Thoracic aorta (tissue), 2 donors: ENCODE results near the gene ABCC2. TPM values are rescaled to one million over a fixed set of nuclear protein-coding genes. Genes with fewer than 3 reads are reported as not detected.

ENCODE experiments used
- ATAC-seq: fragments of 150-250 bp; one replicate; pipeline ENCODE4 v1.8.0; 2017; ENCODE audit warnings: low read depth; ENCODE audit not compliant: insufficient number of reproducible peaks, low FRiP score
- DNase-seq: peaks from one replicate; pipeline ENCODE4 v3.0.0-alpha.2; 2020; ENCODE audit warnings: low spot score
- H3K27ac ChIP-seq, 2 donors: fragments of 200-600 bp; sonication (generic); 1 replicate in 1 of 2; 2 replicates in 1 of 2; pipeline ENCODE4 v1.5.1; 2016; ENCODE audit warnings: mild to moderate bottlenecking in 2 of 2, moderate library complexity in 2 of 2
- H3K27me3 ChIP-seq: fragments of 200-600 bp; sonication (generic); replicated peaks from 2 replicates; pipeline ENCODE4 v1.6.0; 2016; ENCODE audit warnings: mild to moderate bottlenecking; ENCODE audit not compliant: insufficient read depth
- H3K36me3 ChIP-seq: fragments of 200-600 bp; sonication (generic); one replicate; pipeline ENCODE4 v1.5.1; 2016
- H3K4me1 ChIP-seq, 2 donors: fragments of 200-600 bp; sonication (generic); 1 replicate in 1 of 2; 2 replicates in 1 of 2; pipeline versions ENCODE4 v1.5.1 to v1.6.0; 2016; ENCODE audit warnings: low read depth in 2 of 2, mild to moderate bottlenecking in 1 of 2; ENCODE audit not compliant: control insufficient read depth in 1 of 2
- H3K4me3 ChIP-seq: fragments of 200-600 bp; sonication (generic); 2 replicates; pipeline ENCODE4 v1.5.1; 2016; ENCODE audit warnings: mild to moderate bottlenecking
- H3K9me3 ChIP-seq: fragments of 200-600 bp; sonication (generic); 2 replicates; pipeline ENCODE4 v1.5.1; 2016
- total RNA-seq, 2 donors: library from RNA; depleted of rRNA; stranded (reverse); fragments of >200 nt; gene quantifications; one replicate each; pipeline versions ENCODE4 v1.1.0 to v1.2.3, GENCODE V29; 2016
- TF ChIP-seq, protein P1 (sequence below): fragments of 200-600 bp; sonication (generic); IDR thresholded peaks from one replicate; pipeline ENCODE4 v1.5.1; 2019; ENCODE audit warnings: antibody characterized with exemption

The ABCC2 gene
- total RNA-seq, 2 donors from 2014 or later = 0.71 to 1.2 TPM

DNA sequence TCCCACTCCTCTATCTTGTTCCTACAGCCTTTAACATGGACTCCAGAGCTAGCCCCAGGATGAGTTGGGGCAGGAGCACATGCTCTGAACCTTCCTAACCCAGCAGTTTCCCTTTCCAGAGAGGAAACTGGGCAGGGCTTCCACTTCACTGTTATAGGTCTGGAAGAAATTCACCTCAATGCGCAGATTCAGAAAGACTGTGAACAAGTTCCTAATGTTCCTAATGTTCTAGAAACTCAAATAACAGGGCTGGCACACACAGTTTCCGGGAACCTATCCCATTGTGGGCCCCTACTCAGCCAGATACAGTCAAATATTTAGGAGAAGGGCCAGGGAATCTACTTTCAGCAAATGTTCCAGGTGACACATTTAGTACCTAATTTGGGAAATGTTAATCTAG, 29.7 kb downstream of the ABCC2 start:
- Histone ChIP-seq H3K27me3 (no peaks in the 10 kb centered on the region), H3K36me3 (no peaks in the 10 kb centered on the region), H3K4me3 (no peak overlapping the region), H3K9me3 (no peaks in the 10 kb centered on the region), H3K27ac (no peak overlapping the region), H3K4me1 (no peaks in the 10 kb centered on the region)
- TF ChIP-seq, protein P1, sequence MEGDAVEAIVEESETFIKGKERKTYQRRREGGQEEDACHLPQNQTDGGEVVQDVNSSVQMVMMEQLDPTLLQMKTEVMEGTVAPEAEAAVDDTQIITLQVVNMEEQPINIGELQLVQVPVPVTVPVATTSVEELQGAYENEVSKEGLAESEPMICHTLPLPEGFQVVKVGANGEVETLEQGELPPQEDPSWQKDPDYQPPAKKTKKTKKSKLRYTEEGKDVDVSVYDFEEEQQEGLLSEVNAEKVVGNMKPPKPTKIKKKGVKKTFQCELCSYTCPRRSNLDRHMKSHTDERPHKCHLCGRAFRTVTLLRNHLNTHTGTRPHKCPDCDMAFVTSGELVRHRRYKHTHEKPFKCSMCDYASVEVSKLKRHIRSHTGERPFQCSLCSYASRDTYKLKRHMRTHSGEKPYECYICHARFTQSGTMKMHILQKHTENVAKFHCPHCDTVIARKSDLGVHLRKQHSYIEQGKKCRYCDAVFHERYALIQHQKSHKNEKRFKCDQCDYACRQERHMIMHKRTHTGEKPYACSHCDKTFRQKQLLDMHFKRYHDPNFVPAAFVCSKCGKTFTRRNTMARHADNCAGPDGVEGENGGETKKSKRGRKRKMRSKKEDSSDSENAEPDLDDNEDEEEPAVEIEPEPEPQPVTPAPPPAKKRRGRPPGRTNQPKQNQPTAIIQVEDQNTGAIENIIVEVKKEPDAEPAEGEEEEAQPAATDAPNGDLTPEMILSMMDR = no peak
- no peak for ATAC-seq
- no peak for DNase-seq

DNA sequence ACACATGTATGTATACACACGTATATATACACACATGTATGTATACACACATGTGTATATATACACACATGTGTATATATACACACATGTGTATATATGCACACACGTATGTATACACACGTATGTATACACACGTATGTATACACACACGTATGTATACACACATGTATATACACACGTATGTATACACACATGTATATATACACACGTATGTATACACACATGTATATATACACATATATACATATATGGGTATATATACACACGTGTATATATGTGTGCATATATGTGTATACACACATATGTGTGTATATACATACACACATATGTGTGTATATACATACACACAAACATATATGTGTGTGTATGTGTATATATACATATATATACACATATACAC, 31.7 kb downstream of the ABCC2 start:
- Histone ChIP-seq H3K27me3 (no peaks in the 10 kb centered on the region), H3K4me1 (no peaks in the 10 kb centered on the region), H3K9me3 (no peaks in the 10 kb centered on the region), H3K27ac (no peak overlapping the region), H3K36me3 (no peaks in the 10 kb centered on the region), H3K4me3 (no peak overlapping the region)
- DNase-seq (no peak), ATAC-seq (no peak)
- TF ChIP-seq, protein P1 = no peak

DNA sequence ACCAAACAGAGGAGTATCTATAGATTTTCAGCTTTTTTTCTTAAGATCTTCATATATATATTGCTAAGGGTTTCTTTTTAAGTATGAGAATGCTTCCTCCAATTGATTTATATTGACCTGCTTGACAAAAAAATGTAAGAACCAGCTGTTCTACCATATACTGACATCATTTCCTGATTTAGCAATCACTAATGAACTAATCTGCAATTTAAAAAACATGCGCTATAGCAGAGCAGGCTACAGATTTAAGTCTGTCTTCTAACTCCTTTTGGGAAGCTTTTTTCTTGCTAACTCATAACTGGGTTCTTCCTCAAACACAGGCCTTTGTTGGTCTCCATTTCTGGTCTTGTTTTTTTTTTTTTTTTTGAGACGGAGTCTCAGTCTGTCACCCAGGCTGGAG, 33.2 kb downstream of the ABCC2 start:
- no peak overlapping the region for H3K27ac ChIP-seq
- no peaks in the 10 kb centered on the region for H3K9me3 ChIP-seq
- H3K36me3 ChIP-seq = no peaks in the 10 kb centered on the region
- H3K4me1 ChIP-seq = no peaks in the 10 kb centered on the region
- H3K27me3 ChIP-seq = no peaks in the 10 kb centered on the region
- ATAC-seq = no peak
- no peak overlapping the region for H3K4me3 ChIP-seq
- TF ChIP-seq, protein P1 = no peak
- DNase-seq = no peak

DNA sequence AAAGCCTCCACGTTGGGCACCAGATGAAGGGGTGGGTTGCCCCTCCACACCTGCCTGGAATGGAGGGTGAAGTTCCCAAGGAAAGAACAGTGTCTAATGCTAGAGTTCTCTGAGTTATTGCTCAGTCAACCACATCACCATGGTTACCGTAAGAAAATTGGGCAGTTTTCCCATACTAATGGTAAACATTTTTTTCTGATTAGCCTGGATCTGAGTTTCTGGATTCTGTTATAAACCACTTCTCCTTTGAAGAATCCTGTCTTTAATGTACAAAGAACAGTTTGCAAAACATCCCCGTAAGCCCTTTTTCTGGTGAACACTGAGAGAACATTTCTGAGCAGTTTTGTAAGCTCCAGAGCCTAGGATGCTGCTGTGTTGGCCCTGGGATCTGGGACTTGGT, 45.5 kb downstream of the ABCC2 start:
- Histone ChIP-seq H3K27ac (no peak overlapping the region), H3K4me3 (no peak overlapping the region), H3K27me3 (no peaks in the 10 kb centered on the region), H3K36me3 (no peaks in the 10 kb centered on the region), H3K4me1 (no peaks in the 10 kb centered on the region), H3K9me3 (no peaks in the 10 kb centered on the region)
- TF ChIP-seq, protein P1 = no peak
- ATAC-seq (no peak), DNase-seq (no peak)

DNA sequence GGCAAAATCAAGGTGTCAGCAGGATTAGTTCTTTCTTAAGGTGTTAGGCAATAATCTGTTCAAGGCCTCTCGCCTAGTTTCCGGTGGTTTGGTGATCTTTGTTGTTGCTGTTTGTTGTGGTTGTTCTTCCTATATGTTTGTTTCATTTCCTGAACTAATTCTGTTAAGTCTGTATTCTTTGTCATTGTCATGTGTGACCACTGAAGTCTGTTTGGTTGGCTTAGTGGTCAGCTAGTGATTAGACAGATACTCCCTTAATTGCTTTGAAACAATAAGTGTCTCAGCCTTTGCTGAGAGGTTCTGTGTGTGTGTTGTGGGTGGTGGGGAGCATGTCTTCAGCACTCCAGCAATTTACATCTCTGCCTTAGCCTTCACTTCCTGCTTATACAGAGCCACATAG, 46.0 kb downstream of the ABCC2 start:
- Histone ChIP-seq H3K36me3 (no peaks in the 10 kb centered on the region), H3K9me3 (no peaks in the 10 kb centered on the region), H3K4me3 (no peak overlapping the region), H3K27me3 (no peaks in the 10 kb centered on the region), H3K4me1 (no peaks in the 10 kb centered on the region), H3K27ac (no peak overlapping the region)
- DNase-seq (no peak), ATAC-seq (no peak)
- TF ChIP-seq, protein P1 = no peak
